Transverse colon (tissue), 4 donors: ENCODE data around the gene GPBAR1. TPM values are rescaled to one million over a fixed set of nuclear protein-coding genes. Genes with fewer than 3 reads are reported as not detected.

Source experiments
- DNase-seq: peaks from one replicate; pipeline ENCODE4 v3.0.0-alpha.2; 2019
- H3K27ac ChIP-seq, 4 donors: fragments of 200-600 bp; sonication (generic); 2 replicates each; pipeline ENCODE4 v1.5.1; 2016 to 2018; ENCODE audit warnings: inconsistent platforms in 4 of 4
- H3K27me3 ChIP-seq: fragments of 200-600 bp; sonication (generic); 2 replicates; pipeline ENCODE4 v1.5.1; 2017; ENCODE audit warnings: inconsistent platforms
- H3K36me3 ChIP-seq, 4 donors: fragments of 200-600 bp; sonication (generic); 2 replicates each; pipeline ENCODE4 v1.5.1; 2017 to 2019; ENCODE audit warnings: inconsistent platforms in 4 of 4
- H3K4me1 ChIP-seq, 4 donors: fragments of 200-600 bp; sonication (generic); 2 replicates each; pipeline ENCODE4 v1.5.1; 2017 to 2020; ENCODE audit warnings: inconsistent platforms in 4 of 4
- H3K4me3 ChIP-seq, 4 donors: fragments of 200-600 bp; sonication (generic); 1 replicate in 1 of 4; 2 replicates in 3 of 4; pipeline versions ENCODE4 v1.5.1 to v1.6.1; 2017 to 2019; ENCODE audit warnings: inconsistent platforms in 4 of 4
- H3K9me3 ChIP-seq, 2 donors: fragments of 200-600 bp; sonication (generic); 2 replicates each; pipeline ENCODE4 v1.5.1; 2017 to 2019; ENCODE audit warnings: inconsistent platforms in 2 of 2
- EP300 ChIP-seq: sonication (generic); formaldehyde crosslinking; IDR thresholded peaks from one replicate; pipeline ENCODE4 v1.6.1; 2017; ENCODE audit warnings: antibody characterized with exemption, low read depth
- POLR2A ChIP-seq: fragments of 450-650 bp; IDR thresholded peaks from one replicate; pipeline ENCODE4 v1.6.1; 2016; ENCODE audit warnings: antibody characterized with exemption, mild to moderate bottlenecking, moderate library complexity
- POLR2AphosphoS5 ChIP-seq, 3 donors: sonication (generic); formaldehyde crosslinking; IDR thresholded peaks; one replicate each; pipeline ENCODE4 v1.6.1; 2016; ENCODE audit warnings: antibody characterized with exemption in 3 of 3
- WGBS, 2 donors: methylation state at CpG; one replicate each; pipeline ENCODE4 v1.1.5; 2018; ENCODE audit warnings: low coverage in 1 of 2; 5-methylcytosine and 5-hydroxymethylcytosine counted together
- in situ Hi-C, 4 donors: fragments of 200-750 bp; cut with MboI; loops; one replicate each; pipeline versions ENCODE4 v1.15.0 to v1.15.1; 2017; ENCODE audit warnings: low sequenced_read_pairs in 3 of 4, low pct_ligation_motif_present in 1 of 4, low pct_unique_long_range_greater_than_20kb in 1 of 4
- intact Hi-C: fragments of 100-400 bp; cut with DNase I; formaldehyde crosslinking; loops from one replicate; pipeline ENCODE4 v1.15.1; 2023; ENCODE audit warnings: low total_unique reads
- total RNA-seq, 4 donors: library from RNA; depleted of rRNA; stranded (reverse); fragments of >200 nt; gene quantifications; one replicate each; pipeline ENCODE4 v1.1.0, GENCODE V29; 2016
- TF ChIP-seq, protein P1 (sequence below), 5 experiments: fragments of 200-600 bp in 3 of 5; fragments of 450-650 bp in 2 of 5; sonication (generic) in 3 of 5; IDR thresholded peaks; 1 replicate in 2 of 5; 2 replicates in 3 of 5; pipeline ENCODE4 v1.5.1; 2016 to 2017; ENCODE audit warnings: antibody characterized with exemption in 5 of 5, inconsistent platforms in 3 of 5, mild to moderate bottlenecking in 2 of 5, moderate library complexity in 1 of 5

The GPBAR1 gene
- total RNA-seq, 4 donors from 2014 or later = 2.5 to 3.0 TPM; not detected in 2

DNA sequence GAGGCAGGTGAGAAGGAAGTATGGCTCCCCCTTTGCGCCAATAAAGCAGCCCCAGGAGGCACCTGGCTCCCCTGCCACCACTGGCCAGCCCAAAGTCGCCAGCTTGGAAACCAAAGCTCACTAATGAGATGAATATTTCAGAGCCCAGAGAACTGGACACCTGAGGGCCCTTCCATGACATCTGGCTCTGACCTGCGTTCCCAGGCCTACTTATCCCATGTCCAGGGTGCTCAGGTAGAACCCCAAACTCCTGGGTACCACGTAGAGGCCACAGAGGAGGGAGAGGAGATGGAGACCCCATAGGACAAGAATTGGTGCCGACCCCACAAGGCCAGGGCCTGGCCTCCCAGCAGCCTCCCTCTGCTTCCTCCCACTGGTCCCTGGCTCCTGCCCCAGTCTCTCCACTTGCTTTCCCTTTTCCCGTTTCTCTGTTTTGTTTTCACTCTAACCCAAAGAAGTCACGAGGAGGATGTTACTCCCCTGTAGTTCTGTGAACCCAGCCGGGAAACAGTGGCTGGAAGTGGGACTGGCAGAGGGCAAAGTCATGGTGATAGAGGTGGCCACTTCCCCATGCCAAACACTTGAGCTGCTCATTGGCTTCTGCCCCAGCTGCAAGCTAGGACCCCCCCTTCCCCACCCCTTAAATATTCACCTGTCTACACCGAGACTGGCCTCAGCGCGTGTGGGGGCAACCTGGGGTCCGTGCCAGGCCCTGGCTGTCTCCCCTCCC is 30.7 kb downstream of the GPBAR1 start:
- peak overlapping the region; percentile 73 to 88 (median 79) for H3K4me3 ChIP-seq
- TF ChIP-seq POLR2A (no peak), EP300 (no peak), POLR2AphosphoS5 (IDR thresholded peaks at IDR 0.05) (peak in 1 of 3 donors; percentile 40)
- TF ChIP-seq, protein P1, sequence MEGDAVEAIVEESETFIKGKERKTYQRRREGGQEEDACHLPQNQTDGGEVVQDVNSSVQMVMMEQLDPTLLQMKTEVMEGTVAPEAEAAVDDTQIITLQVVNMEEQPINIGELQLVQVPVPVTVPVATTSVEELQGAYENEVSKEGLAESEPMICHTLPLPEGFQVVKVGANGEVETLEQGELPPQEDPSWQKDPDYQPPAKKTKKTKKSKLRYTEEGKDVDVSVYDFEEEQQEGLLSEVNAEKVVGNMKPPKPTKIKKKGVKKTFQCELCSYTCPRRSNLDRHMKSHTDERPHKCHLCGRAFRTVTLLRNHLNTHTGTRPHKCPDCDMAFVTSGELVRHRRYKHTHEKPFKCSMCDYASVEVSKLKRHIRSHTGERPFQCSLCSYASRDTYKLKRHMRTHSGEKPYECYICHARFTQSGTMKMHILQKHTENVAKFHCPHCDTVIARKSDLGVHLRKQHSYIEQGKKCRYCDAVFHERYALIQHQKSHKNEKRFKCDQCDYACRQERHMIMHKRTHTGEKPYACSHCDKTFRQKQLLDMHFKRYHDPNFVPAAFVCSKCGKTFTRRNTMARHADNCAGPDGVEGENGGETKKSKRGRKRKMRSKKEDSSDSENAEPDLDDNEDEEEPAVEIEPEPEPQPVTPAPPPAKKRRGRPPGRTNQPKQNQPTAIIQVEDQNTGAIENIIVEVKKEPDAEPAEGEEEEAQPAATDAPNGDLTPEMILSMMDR (IDR thresholded peaks at IDR 0.05) = no peak
- no peak for DNase-seq
- in situ Hi-C loops (loop anchor here in 3 of 4 donors (10.0 to 25.0 kb wide), 2 partner anchors 96 to 103 kb away; partner anchors contain the start of genes CTDSP1 (in 3 of the 3) and SLC11A1 (in 2 of the 3)), intact Hi-C loops (no loop called here)
- H3K9me3 ChIP-seq = no peaks in the 10 kb centered on the region
- peaks cover 46 to 81% (median 75%) of the 10 kb centered on the region in 4 donors for H3K4me1 ChIP-seq
- peak overlapping the region; percentile 96 to 98 (median 98) for H3K27ac ChIP-seq
- no peaks in the 10 kb centered on the region for H3K27me3 ChIP-seq
- H3K36me3 ChIP-seq = no peaks in the 10 kb centered on the region
- 28% methylated on average over 12 of the region's 12 CpGs; no CpG with 5 or more reads in 1 of the 2 donors for WGBS, 2 donors

DNA sequence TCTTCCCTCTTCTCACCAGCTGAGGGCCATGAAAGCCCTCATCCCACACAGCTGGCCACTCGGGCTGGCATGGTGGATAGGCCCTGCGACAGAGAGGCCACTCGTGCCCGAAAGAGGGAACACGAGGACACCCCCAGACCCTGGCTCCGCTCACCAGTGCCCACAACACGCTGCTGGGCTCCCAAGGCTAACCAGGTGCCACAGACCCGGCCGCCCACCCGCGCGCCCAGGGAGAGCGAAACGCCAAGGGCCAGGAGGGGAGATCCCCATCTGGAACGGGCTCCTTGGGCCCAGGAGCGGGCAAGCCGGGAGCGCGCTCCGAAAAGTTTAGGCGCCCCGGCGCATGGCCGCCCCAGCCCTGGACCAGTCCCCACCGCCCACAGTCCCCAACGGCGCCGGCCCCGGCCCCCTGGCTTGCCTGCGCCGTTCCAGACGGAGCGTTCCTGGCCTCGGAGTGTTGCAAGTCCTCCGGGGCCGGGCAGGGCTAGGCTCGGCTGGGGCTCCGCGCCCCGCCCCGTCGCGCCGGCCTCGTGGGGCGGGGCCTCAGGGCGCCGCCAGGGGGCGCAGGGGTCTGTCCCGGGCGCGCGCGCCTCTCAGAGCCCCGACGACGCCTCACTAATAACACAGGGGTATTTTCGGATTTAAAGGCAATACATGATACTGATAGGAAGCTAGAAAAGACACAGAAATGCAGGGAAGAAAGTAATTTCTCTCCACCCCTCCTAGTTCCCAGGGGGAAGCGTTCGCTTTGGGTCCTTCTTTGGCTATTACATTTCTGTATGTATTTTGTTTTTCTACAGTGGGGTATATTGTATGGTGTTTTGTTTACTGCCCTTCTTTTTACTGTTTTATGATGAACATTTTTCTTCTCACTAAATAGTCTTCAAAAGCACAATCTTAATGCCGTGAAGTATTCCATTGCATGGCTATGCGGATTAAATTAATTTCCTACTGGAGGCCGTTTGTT is 31.5 kb downstream of the GPBAR1 start, which contains the start of gene TMBIM1:
Gene TMBIM1 (minus strand): TSS at position 456 of the 967 bp plus-strand sequence. CDS start 10,362 bp downstream, outside the sequence.
- H3K27ac ChIP-seq = peak within 1 kb of the TSS; percentile 96 to 98 (median 98)
- peak; percentile 84 for DNase-seq
- no peaks in the 10 kb centered on the region for H3K27me3 ChIP-seq
- TF ChIP-seq EP300 (no peak), POLR2AphosphoS5 (IDR thresholded peaks at IDR 0.05) (peak; percentile 89 to 97 (median 95)), POLR2A (peak; percentile 91)
- TF ChIP-seq, protein P1 (IDR thresholded peaks at IDR 0.05) = peak; percentile 55 to 94 (median 83)
- no peaks in the 10 kb centered on the region for H3K9me3 ChIP-seq
- intact Hi-C loops = no loop called here
- WGBS, 2 donors = 12 to 36% methylated on average over 6 to 45 of the region's 63 CpGs
- no peaks in the 10 kb centered on the region for H3K36me3 ChIP-seq
- H3K4me1 ChIP-seq = peaks cover 42 to 72% (median 68%) of the 10 kb centered on the region in 4 donors
- peak within 1 kb of the TSS; percentile 73 to 88 (median 79) for H3K4me3 ChIP-seq
- in situ Hi-C loops = loop anchor here in 3 of 4 donors (10.0 to 25.0 kb wide), 2 partner anchors 95 to 102 kb away; partner anchors contain the start of genes CTDSP1 (in 3 of the 3) and SLC11A1 (in 2 of the 3)

DNA sequence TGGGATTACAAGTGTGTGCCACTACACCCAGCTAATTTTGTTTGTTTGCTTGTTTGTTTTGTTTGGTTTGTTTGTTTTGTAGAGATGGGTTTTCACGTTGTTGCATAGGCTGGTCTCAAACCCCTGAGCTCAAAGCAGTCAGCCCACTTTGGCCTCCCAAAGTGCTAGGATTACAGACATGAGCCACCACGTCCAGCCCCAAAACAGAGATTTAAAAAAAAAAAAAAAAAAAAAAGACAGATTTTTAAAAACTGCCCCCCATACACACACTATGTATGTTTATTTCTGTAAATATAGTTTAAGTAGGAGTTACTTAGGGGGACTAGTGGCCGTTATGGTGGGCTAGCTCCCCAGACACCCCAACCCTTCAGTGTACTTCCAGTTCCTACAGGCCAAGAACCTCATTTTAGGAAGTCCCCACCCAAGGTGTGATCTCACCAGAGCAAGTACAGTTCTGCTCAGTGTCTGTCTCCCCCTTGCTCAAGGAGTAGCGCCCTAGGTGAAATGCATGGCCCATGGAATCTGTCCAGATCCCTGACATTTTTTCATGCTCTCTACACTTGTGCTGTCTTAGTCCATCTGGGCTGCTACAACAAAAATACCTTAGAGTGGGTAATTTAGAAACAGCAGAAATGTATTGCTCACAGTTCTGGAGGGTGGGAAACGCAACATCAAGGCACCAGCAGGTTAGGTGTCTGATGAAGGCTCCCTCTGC is 33.1 kb downstream of the GPBAR1 start:
- no peak for DNase-seq
- in situ Hi-C loops = loop anchor here in 3 of 4 donors (10.0 to 25.0 kb wide), 2 partner anchors 93 to 101 kb away; partner anchors contain the start of genes CTDSP1 (in 3 of the 3) and SLC11A1 (in 2 of the 3)
- Histone ChIP-seq H3K9me3 (no peaks in the 10 kb centered on the region), H3K36me3 (no peaks in the 10 kb centered on the region), H3K4me3 (no peak overlapping the region), H3K27me3 (no peaks in the 10 kb centered on the region), H3K4me1 (peaks cover 29 to 57% (median 52%) of the 10 kb centered on the region in 4 donors), H3K27ac (peak overlapping the region; percentile 96 to 98 (median 98))
- TF ChIP-seq, protein P1 (IDR thresholded peaks at IDR 0.05) = no peak
- no peak for TF ChIP-seq POLR2AphosphoS5 (IDR thresholded peaks at IDR 0.05)
- TF ChIP-seq POLR2A = no peak
- no peak for TF ChIP-seq EP300
- intact Hi-C loops = no loop called here
- WGBS, 2 donors = 0 to 64% methylated on average over 1 to 5 of the region's 5 CpGs
